Measurements from ENCODE around the gene IFT57.

GRCh38 chr3:108131475-108132134, 90.6 kb downstream of the IFT57 start:
- TF ChIP-seq CTCF (IDR thresholded peaks at IDR 0.05; ENCODE audit: insufficient read depth, low read length, poor library complexity, severe bottlenecking), result no peak
- no peak for TF ChIP-seq EZH2phosphoT487 (conservative IDR thresholded peaks at IDR 0.05; ENCODE audit: low read length)

Measured in SU-DHL-6 (cell line).